HG03103 (cell line): ENCODE results near the gene ZNF605.
"Not testable (repeated sequence)": the region's sequence is repeated elsewhere in the genome, so short reads cannot be mapped to it uniquely, and the experiment has no call there.

Experiments
- ATAC-seq: cut with Tn5 transposase; IDR thresholded peaks from one replicate; pipeline ENCODE4 v1.9.1; 2021; ENCODE audit warnings: low read depth; ENCODE audit not compliant: unreplicated experiment

ZNF605 gene

DNA sequence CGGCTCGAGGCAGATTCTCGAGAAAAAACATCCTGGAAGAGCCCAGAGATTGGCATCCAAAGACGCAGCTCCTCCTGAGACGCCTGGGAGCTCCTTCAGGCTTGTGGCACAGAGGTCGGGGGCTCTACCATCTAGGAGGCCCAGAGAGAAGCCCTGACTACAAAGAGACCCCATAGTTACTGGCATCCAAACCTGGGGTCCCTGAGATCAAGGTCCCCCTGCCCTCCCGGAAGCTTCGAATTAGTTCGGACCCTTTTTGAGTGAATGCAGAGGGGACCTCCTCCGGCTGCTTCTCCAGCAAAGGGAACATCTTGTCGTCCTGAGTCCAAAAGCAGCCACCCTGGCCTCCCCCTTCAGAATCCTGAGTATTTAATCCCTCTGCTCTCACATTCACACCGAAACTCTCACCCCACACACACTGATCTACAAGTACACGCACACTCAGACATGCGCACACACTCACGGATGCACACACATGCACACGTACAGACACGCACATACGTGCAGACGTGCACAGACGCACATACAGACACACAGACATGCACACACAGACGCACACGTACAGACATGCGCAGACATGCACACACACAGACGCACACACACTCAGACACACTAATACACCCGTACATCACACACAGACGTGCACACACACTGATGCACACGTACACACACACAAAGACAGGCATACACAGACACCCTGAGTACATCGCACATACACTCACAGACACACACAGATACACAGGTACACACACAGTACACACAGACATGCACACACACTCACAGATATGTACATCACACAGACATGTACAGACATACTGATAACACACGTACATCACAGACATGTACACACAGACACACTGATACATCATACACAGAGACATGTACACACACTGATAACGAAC, 5.9 kb downstream of the ZNF605 start:
- ATAC-seq, result no peak

- ATAC-seq, result no peak
Observed at GRCh38 chr12:132948146-132949066, 7.7 kb downstream of the ZNF605 start.

- ATAC-seq, result no peak
Observed at GRCh38 chr12:132946246-132946820, 9.8 kb downstream of the ZNF605 start.

- ATAC-seq, result no peak
Observed at GRCh38 chr12:132945806-132946205, 10.3 kb downstream of the ZNF605 start.

DNA sequence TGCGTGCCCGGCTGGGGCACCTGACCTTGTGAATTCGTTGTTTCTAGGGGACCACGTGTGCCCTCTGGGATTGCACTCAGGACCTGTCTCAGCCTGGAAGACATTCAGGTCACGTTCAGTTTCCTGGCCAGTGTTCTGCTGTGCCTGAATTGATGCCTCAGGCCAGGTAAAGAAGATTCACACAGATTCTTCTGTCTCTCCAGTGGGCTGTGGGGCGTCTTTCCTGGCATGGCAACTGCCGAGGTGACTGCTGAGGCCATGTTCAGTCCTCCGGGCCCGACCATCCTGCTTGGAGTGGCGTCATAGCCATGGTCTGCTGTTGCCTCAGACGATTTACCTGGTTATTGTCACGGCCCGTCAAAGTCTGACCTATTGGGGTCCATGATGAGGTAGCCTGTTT, 13.5 kb downstream of the ZNF605 start:
- ATAC-seq, result no peak

GRCh38 chr12:132941336-132941954, 14.7 kb downstream of the ZNF605 start:
- no peak for ATAC-seq

DNA sequence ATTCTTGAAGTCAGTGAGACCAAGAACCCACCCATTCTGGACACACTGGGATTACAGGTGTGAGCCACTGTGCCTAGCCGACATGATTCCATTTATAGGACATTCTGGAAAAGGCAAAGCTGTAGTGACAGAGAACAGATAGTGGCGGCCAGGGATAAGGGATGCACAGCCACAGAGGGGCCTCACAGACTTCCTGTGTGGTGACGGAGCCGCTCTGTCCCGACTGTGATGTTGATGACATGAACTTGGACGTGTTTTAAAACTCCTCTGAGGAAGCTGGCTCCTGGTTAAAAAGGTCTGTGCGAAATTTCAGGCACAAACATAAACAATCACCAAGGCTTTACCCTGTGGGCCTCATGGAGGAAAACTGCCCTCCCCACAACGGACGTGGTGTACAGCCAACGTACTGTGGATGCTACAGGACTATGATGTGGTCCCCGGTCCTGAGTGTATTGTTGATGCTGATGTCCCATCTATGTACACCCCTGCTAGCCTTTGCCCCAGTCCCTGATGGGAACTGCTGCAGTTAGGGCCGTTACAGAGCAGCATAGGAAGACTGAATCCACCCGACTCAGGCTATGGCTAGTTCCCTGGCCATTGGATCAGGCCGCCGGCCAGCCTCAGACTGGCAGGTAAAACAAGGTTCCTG, 15.9 kb downstream of the ZNF605 start:
- ATAC-seq, result no peak

GRCh38 chr12:132938807-132939206, 17.3 kb downstream of the ZNF605 start:
- not testable (repeated sequence) for ATAC-seq

DNA sequence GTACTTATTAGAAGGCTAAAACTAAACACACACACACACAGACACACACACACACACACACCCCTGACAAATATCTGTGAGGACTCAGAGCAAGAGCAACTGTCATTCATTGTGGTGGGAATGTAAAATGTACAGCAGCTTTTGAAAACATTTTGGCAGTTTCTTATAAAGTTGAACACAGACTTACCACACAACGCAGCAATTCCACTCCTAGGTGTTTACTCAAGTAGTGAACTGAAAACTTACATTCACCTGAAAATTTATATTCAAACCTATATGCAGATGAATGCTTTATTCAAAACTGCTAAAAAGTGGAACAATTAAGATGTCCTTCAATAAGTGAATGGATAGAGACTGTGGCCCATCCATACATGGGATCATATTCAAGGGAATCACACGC, 18.6 kb downstream of the ZNF605 start:
- ATAC-seq, result no peak

DNA sequence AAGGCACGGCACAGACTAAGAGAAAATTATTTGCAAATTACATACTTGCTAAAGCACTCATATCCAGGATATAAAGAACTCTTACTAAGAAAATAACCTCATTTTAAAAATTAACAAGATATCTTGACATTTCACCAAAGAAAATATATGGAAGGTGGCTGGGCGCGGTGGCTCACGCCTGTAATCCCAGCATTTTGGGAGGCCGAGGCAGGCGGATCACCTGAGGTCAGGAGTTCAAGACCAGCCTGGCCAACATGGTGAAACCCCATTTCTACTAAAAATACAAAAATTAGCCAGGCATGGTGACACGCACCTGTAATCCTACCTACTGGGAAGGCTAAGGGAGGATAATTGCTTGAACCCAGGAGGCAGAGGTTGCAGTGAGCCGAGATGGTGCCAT, 19.2 kb downstream of the ZNF605 start:
- not testable (repeated sequence) for ATAC-seq

- no peak for ATAC-seq
Observed at GRCh38 chr12:132936163-132936562, 19.9 kb downstream of the ZNF605 start.

DNA sequence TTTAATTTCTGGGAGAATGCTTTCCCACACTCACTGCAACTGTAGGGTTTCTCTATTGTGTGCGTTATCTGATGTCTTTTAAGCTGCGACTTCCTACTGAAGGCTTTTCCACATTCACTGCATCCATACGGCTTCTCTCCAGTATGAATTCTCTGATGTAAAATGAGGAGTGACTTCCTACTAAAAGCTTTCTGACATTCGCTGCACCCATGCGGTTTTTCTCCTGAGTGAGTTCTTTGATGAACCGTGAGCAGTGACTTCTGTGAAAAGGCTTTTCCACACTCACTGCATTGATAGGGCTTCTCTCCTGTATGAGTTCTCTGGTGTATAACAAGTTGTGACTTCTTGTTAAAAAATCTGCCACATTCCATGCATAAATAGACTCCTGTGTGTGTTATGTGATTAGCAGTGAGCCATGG, 29.7 kb downstream of the ZNF605 start:
- ATAC-seq, result no peak

GRCh38 chr12:132925597-132926414, 30.3 kb downstream of the ZNF605 start:
- no peak for ATAC-seq

GRCh38 chr12:132924356-132924755, 31.8 kb downstream of the ZNF605 start:
- no peak for ATAC-seq

DNA sequence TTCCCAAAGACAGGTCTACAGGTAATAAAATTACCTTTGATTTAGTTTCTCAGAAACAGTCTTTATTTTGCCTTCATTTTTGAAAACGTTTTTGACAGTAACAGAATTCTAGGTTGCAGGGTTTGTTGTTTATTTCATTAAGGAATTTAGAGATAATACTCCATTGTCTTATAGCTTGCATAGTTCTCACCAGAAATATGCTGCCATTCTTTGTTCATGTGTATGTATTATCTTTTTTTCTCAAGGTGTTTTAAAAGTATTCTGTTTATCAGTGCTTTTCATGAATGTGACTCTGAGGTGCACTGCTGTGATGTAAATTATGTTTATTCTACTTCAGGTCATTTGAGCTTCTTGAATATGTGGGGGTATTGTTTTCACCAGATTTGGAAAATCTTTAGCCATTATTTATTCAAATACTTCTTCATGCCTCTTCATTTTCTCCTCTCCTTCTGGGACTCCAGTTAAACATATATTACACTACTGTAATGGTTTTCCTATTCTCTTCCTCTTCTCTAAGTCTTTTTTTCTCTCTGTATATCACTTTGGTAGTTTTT, 32.7 kb downstream of the ZNF605 start:
- ATAC-seq, result no peak

GRCh38 chr12:132922676-132923075, 33.4 kb downstream of the ZNF605 start:
- no peak for ATAC-seq

GRCh38 chr12:132921685-132922084, 34.4 kb downstream of the ZNF605 start:
- ATAC-seq, result no peak

DNA sequence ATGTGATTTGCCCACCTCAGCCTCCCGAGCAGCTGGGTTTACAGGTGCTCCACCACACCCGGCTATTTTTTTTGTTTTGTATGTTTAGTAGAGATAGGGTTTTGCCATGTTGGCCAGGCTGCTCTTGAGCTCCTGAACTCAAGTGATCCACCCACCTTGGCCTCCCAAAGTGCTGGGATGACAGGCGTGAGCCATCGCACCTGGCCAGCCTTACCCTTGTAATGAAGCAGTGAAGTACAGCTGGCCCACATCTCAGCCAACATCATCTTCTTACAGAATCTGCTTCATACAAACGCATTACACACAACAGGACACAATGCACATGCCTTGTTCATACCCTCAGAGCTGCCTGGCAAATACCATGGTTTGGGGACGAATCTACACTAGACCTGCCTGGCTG, 37.4 kb downstream of the ZNF605 start:
- ATAC-seq, result no peak

GRCh38 chr12:132909030-132909368, 47.1 kb downstream of the ZNF605 start:
- no peak for ATAC-seq
